Right atrium auricular region (tissue), 2 donors: ENCODE data around the gene CTNND2. TPM values are rescaled to one million over a fixed set of nuclear protein-coding genes. Genes with fewer than 3 reads are reported as not detected.

ENCODE experiments used
- DNase-seq: peaks from one replicate; pipeline ENCODE4 v3.0.0-alpha.2; 2019; ENCODE audit warnings: low spot score
- H3K27ac ChIP-seq, 2 donors: fragments of 200-600 bp; sonication (generic); 1 replicate in 1 of 2; 2 replicates in 1 of 2; pipeline ENCODE4 v1.5.1; 2016 to 2019
- H3K27me3 ChIP-seq, 2 donors: fragments of 200-600 bp; sonication (generic); one replicate each; pipeline versions ENCODE4 v1.5.1 to v1.6.0; 2017 to 2019
- H3K36me3 ChIP-seq: fragments of 200-600 bp; sonication (generic); one replicate; pipeline ENCODE4 v1.5.1; 2016
- H3K4me1 ChIP-seq, 2 donors: fragments of 200-600 bp; sonication (generic); one replicate each; pipeline versions ENCODE4 v1.5.1 to v1.6.0; 2017 to 2019
- H3K4me3 ChIP-seq, 2 donors: fragments of 200-600 bp; sonication (generic); 1 replicate in 1 of 2; 2 replicates in 1 of 2; pipeline ENCODE4 v1.5.1; 2017 to 2019; ENCODE audit warnings: mild to moderate bottlenecking in 1 of 2, moderate library complexity in 1 of 2
- H3K9me3 ChIP-seq, 2 donors: fragments of 200-600 bp; sonication (generic); one replicate each; pipeline ENCODE4 v1.5.1; 2019
- total RNA-seq, 2 donors: library from RNA; depleted of rRNA; stranded (reverse); fragments of >200 nt; gene quantifications; one replicate each; pipeline ENCODE4 v1.1.0, GENCODE V29; 2016
- TF ChIP-seq, protein P1 (sequence below), 2 donors: fragments of 200-600 bp; sonication (generic); IDR thresholded peaks; one replicate each; pipeline ENCODE4 v1.5.1; 2019; ENCODE audit warnings: antibody characterized with exemption in 2 of 2

Gene CTNND2
- total RNA-seq, 2 donors from 2014 or later, result 8.6 to 9.0 TPM

DNA sequence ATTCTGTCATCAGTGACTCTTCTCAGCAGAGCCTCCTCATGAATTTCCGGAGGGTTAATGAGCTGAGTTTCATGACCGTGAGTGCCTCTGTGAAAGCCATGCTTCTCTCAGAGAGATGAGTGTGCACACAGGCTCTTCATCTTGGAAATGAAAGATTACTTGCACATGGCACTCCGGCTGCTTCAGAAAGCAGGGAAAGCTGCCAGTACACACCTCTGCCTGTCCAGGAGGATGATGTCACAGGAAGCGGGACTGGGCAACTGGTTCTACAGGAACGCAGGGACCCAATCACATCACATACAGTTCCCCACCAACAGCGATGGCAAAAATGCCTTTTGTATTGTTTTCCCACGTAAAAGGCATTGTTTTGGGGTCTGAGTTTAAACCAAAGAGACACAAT lies 857.2 kb downstream of the CTNND2 start:
- TF ChIP-seq, protein P1, sequence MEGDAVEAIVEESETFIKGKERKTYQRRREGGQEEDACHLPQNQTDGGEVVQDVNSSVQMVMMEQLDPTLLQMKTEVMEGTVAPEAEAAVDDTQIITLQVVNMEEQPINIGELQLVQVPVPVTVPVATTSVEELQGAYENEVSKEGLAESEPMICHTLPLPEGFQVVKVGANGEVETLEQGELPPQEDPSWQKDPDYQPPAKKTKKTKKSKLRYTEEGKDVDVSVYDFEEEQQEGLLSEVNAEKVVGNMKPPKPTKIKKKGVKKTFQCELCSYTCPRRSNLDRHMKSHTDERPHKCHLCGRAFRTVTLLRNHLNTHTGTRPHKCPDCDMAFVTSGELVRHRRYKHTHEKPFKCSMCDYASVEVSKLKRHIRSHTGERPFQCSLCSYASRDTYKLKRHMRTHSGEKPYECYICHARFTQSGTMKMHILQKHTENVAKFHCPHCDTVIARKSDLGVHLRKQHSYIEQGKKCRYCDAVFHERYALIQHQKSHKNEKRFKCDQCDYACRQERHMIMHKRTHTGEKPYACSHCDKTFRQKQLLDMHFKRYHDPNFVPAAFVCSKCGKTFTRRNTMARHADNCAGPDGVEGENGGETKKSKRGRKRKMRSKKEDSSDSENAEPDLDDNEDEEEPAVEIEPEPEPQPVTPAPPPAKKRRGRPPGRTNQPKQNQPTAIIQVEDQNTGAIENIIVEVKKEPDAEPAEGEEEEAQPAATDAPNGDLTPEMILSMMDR (IDR thresholded peaks at IDR 0.05), result no peak

DNA sequence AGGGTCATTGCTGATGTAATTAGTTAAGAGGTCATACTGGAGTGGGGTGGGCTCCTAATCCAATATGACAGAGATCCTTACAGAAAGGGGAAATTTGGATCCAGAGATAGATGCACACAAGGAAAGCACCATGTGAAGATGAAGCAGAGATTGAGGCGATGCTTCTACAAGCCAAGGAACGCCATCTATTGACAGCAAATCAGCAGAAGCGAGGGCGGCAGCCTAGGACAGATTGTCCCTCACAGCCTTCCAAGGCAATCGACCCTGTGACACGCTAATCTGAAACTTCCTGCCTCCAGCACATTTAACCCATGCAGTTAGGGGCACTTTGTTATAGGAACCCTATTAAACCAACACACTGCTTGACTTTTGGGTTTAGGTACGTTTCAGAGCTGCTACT lies 858.1 kb downstream of the CTNND2 start:
- peaks cover 0 to 12% of the 10 kb centered on the region in 2 donors for H3K4me1 ChIP-seq
- H3K9me3 ChIP-seq, result no peaks in the 10 kb centered on the region
- H3K4me3 ChIP-seq, result no peak overlapping the region
- H3K36me3 ChIP-seq, result no peaks in the 10 kb centered on the region
- no peak for DNase-seq
- no peaks in the 10 kb centered on the region for H3K27me3 ChIP-seq
- TF ChIP-seq, protein P1 (IDR thresholded peaks at IDR 0.05), result peak in 1 of 2 donors; percentile 47
- no peak overlapping the region for H3K27ac ChIP-seq

More for the DNA sequence above, 857.2 kb downstream of the CTNND2 start:
- H3K4me1 ChIP-seq, result peaks cover 0 to 12% of the 10 kb centered on the region in 2 donors
- H3K27me3 ChIP-seq, result no peaks in the 10 kb centered on the region
- H3K36me3 ChIP-seq, result no peaks in the 10 kb centered on the region
- H3K4me3 ChIP-seq, result no peak overlapping the region
- no peak for DNase-seq
- H3K27ac ChIP-seq, result no peak overlapping the region
- no peaks in the 10 kb centered on the region for H3K9me3 ChIP-seq

DNA sequence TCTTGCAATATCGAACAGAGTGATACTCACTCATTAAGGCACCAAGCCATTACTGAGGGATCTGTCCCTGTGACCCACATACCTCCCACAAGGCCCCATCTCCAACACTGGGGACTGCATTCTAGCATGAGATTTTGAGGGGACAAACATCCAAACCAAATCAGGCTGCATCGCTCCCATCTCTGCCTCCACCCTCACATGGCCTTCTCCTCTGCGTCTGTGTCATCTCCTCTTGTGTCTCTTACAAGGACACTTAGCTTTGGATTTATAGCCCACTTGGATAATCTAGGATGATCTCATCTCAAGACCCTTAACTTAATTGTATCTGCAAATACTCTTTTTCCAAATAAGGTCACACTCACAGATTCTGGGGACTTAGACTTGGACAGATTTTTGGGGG lies 858.8 kb downstream of the CTNND2 start:
- TF ChIP-seq, protein P1 (IDR thresholded peaks at IDR 0.05), result no peak
- H3K36me3 ChIP-seq, result no peaks in the 10 kb centered on the region
- no peak overlapping the region for H3K27ac ChIP-seq
- peaks cover 0 to 12% of the 10 kb centered on the region in 2 donors for H3K4me1 ChIP-seq
- no peaks in the 10 kb centered on the region for H3K9me3 ChIP-seq
- no peak overlapping the region for H3K4me3 ChIP-seq
- no peaks in the 10 kb centered on the region for H3K27me3 ChIP-seq
- DNase-seq, result no peak

DNA sequence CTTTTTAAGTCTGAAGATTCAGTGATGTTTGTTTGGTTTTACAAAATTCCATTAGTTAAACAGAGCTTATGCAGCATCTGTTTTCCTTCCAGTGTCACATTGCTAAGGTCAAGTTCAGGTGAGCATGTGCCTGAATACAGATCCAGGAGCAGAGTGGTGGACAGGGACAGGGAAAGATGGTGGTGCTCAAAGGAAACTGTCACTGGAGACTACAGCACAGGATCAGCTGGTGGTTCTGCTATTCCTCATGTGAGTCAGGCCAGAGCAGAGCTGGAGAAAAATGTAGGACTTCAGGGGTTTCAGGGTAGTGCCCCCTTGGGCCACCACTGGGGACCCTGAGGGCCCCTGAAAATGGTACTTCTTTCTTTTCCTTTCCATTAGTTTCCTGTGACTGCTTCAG lies 859.7 kb downstream of the CTNND2 start:
- Histone ChIP-seq H3K9me3 (no peaks in the 10 kb centered on the region), H3K4me3 (no peak overlapping the region), H3K36me3 (no peaks in the 10 kb centered on the region), H3K4me1 (peaks cover 0 to 12% of the 10 kb centered on the region in 2 donors), H3K27me3 (no peaks in the 10 kb centered on the region), H3K27ac (no peak overlapping the region)
- no peak for DNase-seq
- TF ChIP-seq, protein P1 (IDR thresholded peaks at IDR 0.05), result no peak

DNA sequence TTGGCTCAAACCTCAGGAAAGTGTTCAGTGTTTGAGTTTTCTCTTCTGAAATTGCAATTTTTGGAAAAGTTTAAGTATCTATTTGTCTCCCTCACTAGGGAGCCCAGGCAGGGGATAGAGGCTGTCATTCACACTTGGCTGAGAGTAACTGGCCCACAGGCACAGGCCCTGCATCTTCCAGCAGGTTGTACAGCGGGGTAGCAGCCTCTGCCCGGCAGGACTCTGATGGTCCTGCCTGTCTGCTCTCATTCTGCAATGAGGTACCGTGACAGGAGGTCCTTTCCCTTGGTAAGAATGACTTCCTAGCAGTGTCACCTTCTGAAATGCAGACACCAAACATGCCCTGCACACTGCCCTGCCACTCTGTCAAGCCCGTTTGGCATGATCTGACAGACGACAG lies 860.4 kb downstream of the CTNND2 start:
- Histone ChIP-seq H3K27ac (no peak overlapping the region), H3K4me1 (peaks cover 0 to 12% of the 10 kb centered on the region in 2 donors), H3K36me3 (no peaks in the 10 kb centered on the region), H3K4me3 (no peak overlapping the region), H3K9me3 (no peaks in the 10 kb centered on the region), H3K27me3 (no peaks in the 10 kb centered on the region)
- no peak for DNase-seq
- TF ChIP-seq, protein P1 (IDR thresholded peaks at IDR 0.05), result no peak

DNA sequence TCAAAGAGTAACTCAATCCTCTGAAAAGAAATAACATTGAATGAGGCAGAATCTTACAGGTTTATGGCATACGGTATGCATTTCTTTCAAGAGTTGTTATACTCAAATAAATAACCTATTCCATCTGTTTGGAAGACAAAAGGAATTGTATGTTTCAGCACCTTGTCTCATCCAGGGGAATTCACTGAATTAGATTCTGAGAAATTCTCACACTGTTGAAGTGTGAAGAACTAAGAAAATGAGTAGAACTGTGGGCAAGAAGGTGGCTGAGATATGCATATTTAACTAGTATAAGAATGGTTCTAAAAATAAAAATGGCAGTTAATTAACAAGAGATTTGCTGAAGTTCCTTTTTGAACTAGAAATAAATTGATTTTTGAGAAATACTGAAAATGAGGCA lies 863.9 kb downstream of the CTNND2 start:
- Histone ChIP-seq H3K27ac (no peak overlapping the region), H3K27me3 (no peaks in the 10 kb centered on the region), H3K9me3 (no peaks in the 10 kb centered on the region), H3K4me1 (no peaks in the 10 kb centered on the region), H3K36me3 (no peaks in the 10 kb centered on the region), H3K4me3 (no peak overlapping the region)
- DNase-seq, result no peak
- TF ChIP-seq, protein P1 (IDR thresholded peaks at IDR 0.05), result no peak
